Panc1 (cell line): ENCODE results near the gene DTD1. TPM values are rescaled to one million over a fixed set of nuclear protein-coding genes. Genes with fewer than 3 reads are reported as not detected.

ENCODE experiments used
- ATAC-seq: fragments of 200-7000 bp; cut with Tn5 transposase; 2 replicates; pipeline ENCODE4 v1.9.1; 2020; ENCODE audit warnings: mild to moderate bottlenecking, moderate library complexity
- BruUV-seq: library from RNA; stranded (reverse); fragments of 400-500 nt; replicated peaks from 2 replicates; lab custom pipeline; 2021; lab: Mats Ljungman, UMichigan
- CTCF ChIA-PET: fragments of 300-600 bp; sonication (Branson Sonifier 250); formaldehyde crosslinking; loops from one replicate; lab custom pipeline; 2022; ENCODE audit warnings: antibody characterized with exemption; lab: Charles Lee
- POLR2A ChIA-PET: fragments of 300-600 bp; sonication (Branson Sonifier 250); formaldehyde crosslinking; loops from one replicate; lab custom pipeline; 2022; ENCODE audit warnings: antibody characterized with exemption; lab: Charles Lee
- DNase-seq: peaks from one replicate; pipeline ENCODE4 v3.0.0-alpha.2; 2010; ENCODE audit warnings: low read depth, low spot score
- H3K27ac ChIP-seq: 2 replicates; pipeline ENCODE4 v1.5.1; 2011; ENCODE audit warnings: mild to moderate bottlenecking, low read length, inconsistent platforms
- H3K27me3 ChIP-seq: fragments of 200-500 bp; sonication (Bioruptor generic); 2 replicates; pipeline ENCODE4 v1.6.0; 2014; ENCODE audit warnings: low read length, inconsistent platforms; ENCODE audit not compliant: control insufficient read depth, insufficient read depth
- H3K36me3 ChIP-seq: fragments of 200-500 bp; sonication (Bioruptor generic); 2 replicates; pipeline ENCODE4 v1.5.1; 2014; ENCODE audit warnings: inconsistent platforms, mild to moderate bottlenecking, low read length, moderate library complexity; ENCODE audit not compliant: control insufficient read depth, insufficient read depth
- H3K4me1 ChIP-seq: 2 replicates; pipeline ENCODE4 v1.5.1; 2011; ENCODE audit warnings: inconsistent platforms, mild to moderate bottlenecking, low read length, moderate library complexity; ENCODE audit not compliant: control insufficient read depth, insufficient read depth
- H3K4me3 ChIP-seq, 2 experiments: 2 replicates each; pipeline ENCODE4 v1.5.1; 2011 to 2012; ENCODE audit warnings: low read depth in 2 of 2, low read length in 2 of 2, mild to moderate bottlenecking in 2 of 2, inconsistent platforms in 1 of 2, moderate library complexity in 1 of 2
- H3K9me3 ChIP-seq: fragments of 200-500 bp; sonication (Bioruptor generic); 2 replicates; pipeline ENCODE4 v1.5.1; 2014; ENCODE audit warnings: low read depth, mild to moderate bottlenecking, inconsistent platforms, low read length, moderate library complexity; ENCODE audit not compliant: control insufficient read depth, insufficient read depth
- POLR2AphosphoS5 ChIP-seq: IDR thresholded peaks from 2 replicates; pipeline ENCODE4 v1.6.1; 2012; ENCODE audit warnings: mild to moderate bottlenecking, low read depth, low read length, moderate library complexity
- REST ChIP-seq, 2 experiments: IDR thresholded peaks; 2 replicates each; pipeline ENCODE4 v1.6.1; 2011 to 2012; ENCODE audit warnings: low read depth in 2 of 2, control low read depth in 1 of 2, low read length in 1 of 2, mild to moderate bottlenecking in 1 of 2, moderate library complexity in 1 of 2; ENCODE audit not compliant: insufficient read depth in 1 of 2
- SIN3A ChIP-seq: IDR thresholded peaks from 2 replicates; pipeline ENCODE4 v1.6.1; 2012; ENCODE audit warnings: low read depth, mild to moderate bottlenecking, low read length, moderate library complexity, borderline replicate concordance; ENCODE audit not compliant: insufficient read depth
- TCF7L2 ChIP-seq: IDR thresholded peaks from 2 replicates; pipeline ENCODE4 v1.6.1; 2011; ENCODE audit warnings: mild to moderate bottlenecking, low read depth, low read length, inconsistent platforms
- in situ Hi-C: cut with HindIII; loops from 2 replicates; pipeline ENCODE4 v1.10.0; 2016; ENCODE audit warnings: low sequenced_read_pairs, low pct_unique_long_range_greater_than_20kb
- intact Hi-C: fragments of 100-400 bp; cut with micrococcal nuclease; formaldehyde crosslinking; loops from one replicate; pipeline ENCODE4 v1.10.0; 2022; ENCODE audit not compliant: unreplicated experiment
- total RNA-seq: library from RNA; stranded (reverse); gene quantifications from one replicate; pipeline ENCODE4 v1.2.1, GENCODE V29; 2021; ENCODE audit not compliant: unreplicated experiment
- TF ChIP-seq, protein P1 (sequence below): fragments of 450-650 bp; IDR thresholded peaks from 2 replicates; pipeline ENCODE4 v1.5.1; 2017; ENCODE audit warnings: mild to moderate bottlenecking

DTD1 gene
- total RNA-seq, 1 experiment from 2014 or later: 23.6 TPM

DNA sequence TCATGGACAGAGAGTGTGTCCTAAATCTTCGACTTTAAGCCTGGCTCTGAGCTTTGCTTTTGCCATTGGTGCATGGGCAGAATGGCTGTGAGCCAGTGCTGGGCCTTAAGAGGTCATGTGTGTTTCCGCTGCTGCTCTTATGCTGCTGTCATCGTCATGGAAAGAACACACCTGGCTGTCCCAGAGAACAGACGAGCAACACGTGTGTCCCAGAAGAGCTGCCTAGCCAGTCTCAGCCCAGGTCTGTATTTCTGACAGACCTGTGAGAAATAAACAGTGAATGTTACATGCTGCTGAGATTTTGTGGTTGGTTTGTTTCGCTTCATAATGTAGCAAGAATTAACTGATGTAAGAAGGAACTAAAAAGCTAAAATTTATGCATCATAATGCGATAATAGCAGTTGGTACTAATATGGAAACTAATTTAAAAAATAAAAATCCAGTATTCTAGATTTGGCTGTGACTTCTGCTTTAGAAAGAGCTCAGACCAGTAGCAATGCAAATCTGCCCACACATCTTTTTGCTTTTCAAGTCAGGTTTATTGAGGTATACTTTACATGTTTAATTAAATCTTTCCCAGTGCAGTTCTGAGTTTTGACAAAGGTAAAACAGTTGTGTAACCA, 214.3 kb downstream of the DTD1 start:
- BruUV-seq: no TSS peak
- no peak for ATAC-seq
- POLR2A ChIA-PET: no interaction called here

GRCh38 chr20:18805881-18806280, 218.0 kb downstream of the DTD1 start:
- ATAC-seq: no peak
- intact Hi-C loops (no loop called here), in situ Hi-C loops (no loop called here)
- BruUV-seq: no TSS peak
- no peaks in the 10 kb centered on the region for H3K27me3 ChIP-seq
- no peaks in the 10 kb centered on the region for H3K36me3 ChIP-seq
- no peaks in the 10 kb centered on the region for H3K4me1 ChIP-seq
- no peak overlapping the region for H3K27ac ChIP-seq
- no peak overlapping the region for H3K4me3 ChIP-seq
- POLR2A ChIA-PET: no interaction called here
- CTCF ChIA-PET: no interaction called here
- TF ChIP-seq, protein P1, sequence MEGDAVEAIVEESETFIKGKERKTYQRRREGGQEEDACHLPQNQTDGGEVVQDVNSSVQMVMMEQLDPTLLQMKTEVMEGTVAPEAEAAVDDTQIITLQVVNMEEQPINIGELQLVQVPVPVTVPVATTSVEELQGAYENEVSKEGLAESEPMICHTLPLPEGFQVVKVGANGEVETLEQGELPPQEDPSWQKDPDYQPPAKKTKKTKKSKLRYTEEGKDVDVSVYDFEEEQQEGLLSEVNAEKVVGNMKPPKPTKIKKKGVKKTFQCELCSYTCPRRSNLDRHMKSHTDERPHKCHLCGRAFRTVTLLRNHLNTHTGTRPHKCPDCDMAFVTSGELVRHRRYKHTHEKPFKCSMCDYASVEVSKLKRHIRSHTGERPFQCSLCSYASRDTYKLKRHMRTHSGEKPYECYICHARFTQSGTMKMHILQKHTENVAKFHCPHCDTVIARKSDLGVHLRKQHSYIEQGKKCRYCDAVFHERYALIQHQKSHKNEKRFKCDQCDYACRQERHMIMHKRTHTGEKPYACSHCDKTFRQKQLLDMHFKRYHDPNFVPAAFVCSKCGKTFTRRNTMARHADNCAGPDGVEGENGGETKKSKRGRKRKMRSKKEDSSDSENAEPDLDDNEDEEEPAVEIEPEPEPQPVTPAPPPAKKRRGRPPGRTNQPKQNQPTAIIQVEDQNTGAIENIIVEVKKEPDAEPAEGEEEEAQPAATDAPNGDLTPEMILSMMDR: no peak
- no peak for TF ChIP-seq POLR2AphosphoS5
- no peak for TF ChIP-seq SIN3A
- no peak for TF ChIP-seq TCF7L2
- no peak for TF ChIP-seq REST (IDR thresholded peaks at IDR 0.05; ENCODE audit: insufficient read depth in 1 of 2, low read depth in 2 of 2, low read length in 1 of 2)
- no peak for DNase-seq
- no peaks in the 10 kb centered on the region for H3K9me3 ChIP-seq

More for the DNA sequence above, 214.3 kb downstream of the DTD1 start:
- H3K4me3 ChIP-seq: no peak overlapping the region
- CTCF ChIA-PET: no interaction called here
- H3K4me1 ChIP-seq: no peaks in the 10 kb centered on the region
- in situ Hi-C loops: no loop called here
- intact Hi-C loops: no loop called here
- H3K9me3 ChIP-seq: no peaks in the 10 kb centered on the region
- no peaks in the 10 kb centered on the region for H3K27me3 ChIP-seq
- H3K27ac ChIP-seq: no peak overlapping the region
- TF ChIP-seq REST (IDR thresholded peaks at IDR 0.05; ENCODE audit: insufficient read depth in 1 of 2, low read depth in 2 of 2, low read length in 1 of 2) (no peak), SIN3A (no peak), TCF7L2 (no peak), POLR2AphosphoS5 (no peak)
- TF ChIP-seq, protein P1: no peak
- no peak for DNase-seq
- no peaks in the 10 kb centered on the region for H3K36me3 ChIP-seq
